Mesendoderm (in vitro differentiated cells): ENCODE results near the gene CHRM2.

Experiments used
- DNase-seq: peaks from one replicate; pipeline ENCODE4 v3.0.0; 2013
- H2AK5ac ChIP-seq: 2 replicates; pipeline ENCODE4 v1.6.1; 2013; ENCODE audit warnings: low read length, inconsistent platforms
- H2BK120ac ChIP-seq: 2 replicates; pipeline ENCODE4 v1.6.1; 2013; ENCODE audit warnings: low read depth, mild to moderate bottlenecking, low read length, moderate library complexity, mixed read lengths
- H2BK15ac ChIP-seq: replicated peaks from 2 replicates; pipeline ENCODE4 v1.6.1; 2013; ENCODE audit warnings: low read depth, mild to moderate bottlenecking, moderate library complexity
- H2BK5ac ChIP-seq: 2 replicates; pipeline ENCODE4 v1.6.1; 2013; ENCODE audit warnings: low read length, inconsistent platforms
- H3K18ac ChIP-seq: 2 replicates; pipeline ENCODE4 v1.6.1; 2013; ENCODE audit warnings: mild to moderate bottlenecking, low read length, mixed read lengths
- H3K23ac ChIP-seq: one replicate; pipeline ENCODE4 v1.6.1; 2013; ENCODE audit warnings: low read length
- H3K27ac ChIP-seq: 2 replicates; pipeline ENCODE4 v1.5.1; 2013; ENCODE audit warnings: low read depth, mild to moderate bottlenecking, inconsistent platforms, low read length, moderate library complexity
- H3K27me3 ChIP-seq: 2 replicates; pipeline ENCODE4 v1.6.1; 2013; ENCODE audit warnings: low read length, control low read depth, mild to moderate bottlenecking, inconsistent platforms; ENCODE audit not compliant: insufficient read depth, poor library complexity
- H3K36me3 ChIP-seq: 2 replicates; pipeline ENCODE4 v1.6.1; 2013; ENCODE audit warnings: low read length, inconsistent platforms; ENCODE audit not compliant: control insufficient read depth, insufficient read depth
- H3K4ac ChIP-seq: one replicate; pipeline ENCODE4 v1.6.1; 2013; ENCODE audit warnings: low read depth, mild to moderate bottlenecking, low read length, moderate library complexity
- H3K4me1 ChIP-seq: 2 replicates; pipeline ENCODE4 v1.6.1; 2013; ENCODE audit warnings: low read depth, low read length, inconsistent platforms; ENCODE audit not compliant: control insufficient read depth
- H3K4me2 ChIP-seq: 2 replicates; pipeline ENCODE4 v1.6.1; 2013; ENCODE audit warnings: low read length
- H3K4me3 ChIP-seq: 2 replicates; pipeline ENCODE4 v1.5.1; 2013; ENCODE audit warnings: mild to moderate bottlenecking, low read length
- H3K56ac ChIP-seq: one replicate; pipeline ENCODE4 v1.6.1; 2013; ENCODE audit warnings: low read length
- H3K79me1 ChIP-seq: 2 replicates; pipeline ENCODE4 v1.6.1; 2013; ENCODE audit warnings: low read length, inconsistent platforms
- H3K79me2 ChIP-seq: 2 replicates; pipeline ENCODE4 v1.6.1; 2013; ENCODE audit warnings: mild to moderate bottlenecking, low read length; ENCODE audit not compliant: control insufficient read depth, insufficient read depth
- H3K9ac ChIP-seq: 2 replicates; pipeline ENCODE4 v1.6.1; 2013; ENCODE audit warnings: low read length, inconsistent platforms
- H4K5ac ChIP-seq: one replicate; pipeline ENCODE4 v1.6.1; 2013; ENCODE audit warnings: low read length
- H4K8ac ChIP-seq: one replicate; pipeline ENCODE4 v1.6.1; 2013; ENCODE audit warnings: low read depth, mild to moderate bottlenecking, control low read depth, low read length, moderate library complexity
- WGBS: extraction: QIAGEN DNeasy Blood & Tissue Kit; methylation state at CpG from one replicate; pipeline ENCODE4 v1.1.7; 2013; ENCODE audit warnings: low lambda C conversion rate, missing lambda C conversion rate; ENCODE audit not compliant: insufficient coverage; ENCODE audit errors: extremely low coverage; 5-methylcytosine and 5-hydroxymethylcytosine counted together

Gene CHRM2

GRCh38 chr7:136923111-136923667 is 54.7 kb downstream of the CHRM2 start:
- Histone ChIP-seq H4K8ac (no peak overlapping the region), H3K23ac (no peak overlapping the region), H3K27me3 (no peaks in the 10 kb centered on the region), H3K18ac (no peak overlapping the region), H3K56ac (no peak overlapping the region), H3K27ac (no peak overlapping the region), H2BK15ac (no peak overlapping the region), H3K4me3 (no peak overlapping the region), H3K36me3 (no peaks in the 10 kb centered on the region), H3K4ac (no peak overlapping the region), H2AK5ac (no peak overlapping the region), H3K9ac (no peak overlapping the region), H4K5ac (no peak overlapping the region), H3K79me1 (no peaks in the 10 kb centered on the region), H3K79me2 (no peaks in the 10 kb centered on the region), H3K4me2 (no peak overlapping the region), H3K4me1 (no peaks in the 10 kb centered on the region), H2BK5ac (no peak overlapping the region), H2BK120ac (no peak overlapping the region)
- no CpG with 5 or more reads among the region's 3 CpGs for WGBS
- DNase-seq = no peak

DNA sequence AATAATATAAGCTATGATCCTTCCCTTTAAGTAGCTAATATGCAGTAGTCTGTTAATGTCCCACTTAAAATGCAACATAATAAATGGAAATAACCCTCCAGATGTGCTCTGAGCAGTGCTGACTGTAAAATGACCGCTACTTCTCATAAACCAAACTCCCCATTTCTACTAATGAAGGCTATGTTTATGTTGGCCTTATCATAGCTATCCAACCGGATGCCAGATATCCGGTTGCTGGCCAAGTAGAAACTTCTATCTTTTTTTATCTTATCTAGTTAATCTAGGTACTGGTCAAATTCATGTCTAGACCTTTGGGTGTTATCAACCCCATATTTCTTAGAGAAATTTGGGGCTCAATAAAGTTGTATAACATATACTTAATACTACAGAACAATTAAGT is 56.6 kb downstream of the CHRM2 start:
- H3K4me1 ChIP-seq = no peaks in the 10 kb centered on the region
- no peak overlapping the region for H2BK15ac ChIP-seq
- H3K4me2 ChIP-seq = no peak overlapping the region
- no peaks in the 10 kb centered on the region for H3K79me2 ChIP-seq
- H3K23ac ChIP-seq = no peak overlapping the region
- no peak overlapping the region for H3K18ac ChIP-seq
- no CpG with 5 or more reads among the region's 3 CpGs for WGBS
- H3K9ac ChIP-seq = no peak overlapping the region
- H3K27me3 ChIP-seq = no peaks in the 10 kb centered on the region
- H2AK5ac ChIP-seq = no peak overlapping the region
- H2BK5ac ChIP-seq = no peak overlapping the region
- H2BK120ac ChIP-seq = no peak overlapping the region
- no peaks in the 10 kb centered on the region for H3K36me3 ChIP-seq
- H3K4me3 ChIP-seq = no peak overlapping the region
- H4K5ac ChIP-seq = no peak overlapping the region
- no peak overlapping the region for H3K27ac ChIP-seq
- no peak overlapping the region for H3K56ac ChIP-seq
- DNase-seq = peak; percentile 29
- H3K4ac ChIP-seq = no peak overlapping the region
- no peaks in the 10 kb centered on the region for H3K79me1 ChIP-seq
- no peak overlapping the region for H4K8ac ChIP-seq

GRCh38 chr7:136925556-136925955 is 57.1 kb downstream of the CHRM2 start:
- Histone ChIP-seq H3K56ac (no peak overlapping the region), H3K27me3 (no peaks in the 10 kb centered on the region), H2AK5ac (no peak overlapping the region), H2BK15ac (no peak overlapping the region), H3K4me2 (no peak overlapping the region), H3K79me1 (no peaks in the 10 kb centered on the region), H3K27ac (peak overlapping the region; percentile 51), H3K4me1 (no peaks in the 10 kb centered on the region), H3K4ac (no peak overlapping the region), H2BK5ac (no peak overlapping the region), H2BK120ac (no peak overlapping the region), H3K18ac (no peak overlapping the region), H3K79me2 (no peaks in the 10 kb centered on the region), H4K8ac (no peak overlapping the region), H4K5ac (no peak overlapping the region), H3K36me3 (no peaks in the 10 kb centered on the region), H3K23ac (no peak overlapping the region), H3K4me3 (no peak overlapping the region), H3K9ac (no peak overlapping the region)
- DNase-seq = peak; percentile 48

- Histone ChIP-seq H3K4me2 (no peak overlapping the region), H3K79me2 (no peaks in the 10 kb centered on the region), H2BK120ac (no peak overlapping the region), H2AK5ac (no peak overlapping the region), H2BK5ac (no peak overlapping the region), H2BK15ac (no peak overlapping the region), H3K27ac (no peak overlapping the region), H3K4ac (no peak overlapping the region), H3K27me3 (no peaks in the 10 kb centered on the region), H3K18ac (no peak overlapping the region), H3K79me1 (no peaks in the 10 kb centered on the region), H3K4me3 (no peak overlapping the region), H3K56ac (no peak overlapping the region), H4K5ac (no peak overlapping the region), H3K36me3 (no peaks in the 10 kb centered on the region), H4K8ac (no peak overlapping the region), H3K23ac (no peak overlapping the region), H3K9ac (no peak overlapping the region), H3K4me1 (no peaks in the 10 kb centered on the region)
- DNase-seq = peak; percentile 7
- WGBS = no CpG with 5 or more reads among the region's 3 CpGs
These were observed 62.9 kb downstream of the CHRM2 start for GRCh38 chr7:136931169-136931867.

DNA sequence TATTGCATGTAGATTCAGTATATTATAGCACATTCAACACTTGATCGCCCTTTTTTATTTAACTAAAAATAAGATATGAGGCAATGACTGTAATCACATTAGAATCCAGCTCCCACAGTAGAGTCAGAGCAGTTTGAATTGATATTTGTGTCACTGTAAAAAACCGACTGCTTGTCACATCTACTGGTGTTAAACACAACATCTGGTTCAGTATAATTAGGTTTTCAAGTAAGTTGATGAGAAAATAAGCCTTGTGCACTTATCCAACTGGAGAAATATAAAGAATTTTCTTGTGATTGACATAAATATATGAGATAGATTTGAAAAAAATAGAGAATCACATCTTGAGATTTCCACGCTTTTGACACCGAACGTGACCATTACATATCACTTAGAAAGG is 69.0 kb downstream of the CHRM2 start:
- H3K9ac ChIP-seq = no peak overlapping the region
- no peak overlapping the region for H2BK5ac ChIP-seq
- no peak overlapping the region for H3K27ac ChIP-seq
- H4K8ac ChIP-seq = no peak overlapping the region
- H2AK5ac ChIP-seq = no peak overlapping the region
- no peak overlapping the region for H3K4ac ChIP-seq
- H3K56ac ChIP-seq = no peak overlapping the region
- no peaks in the 10 kb centered on the region for H3K79me2 ChIP-seq
- WGBS = no CpG with 5 or more reads among the region's 5 CpGs
- H3K4me2 ChIP-seq = no peak overlapping the region
- H3K23ac ChIP-seq = no peak overlapping the region
- H3K27me3 ChIP-seq = no peaks in the 10 kb centered on the region
- H3K4me1 ChIP-seq = no peaks in the 10 kb centered on the region
- H3K36me3 ChIP-seq = no peaks in the 10 kb centered on the region
- no peaks in the 10 kb centered on the region for H3K79me1 ChIP-seq
- DNase-seq = no peak
- H3K18ac ChIP-seq = no peak overlapping the region
- H4K5ac ChIP-seq = no peak overlapping the region
- H2BK120ac ChIP-seq = no peak overlapping the region
- H3K4me3 ChIP-seq = no peak overlapping the region
- no peak overlapping the region for H2BK15ac ChIP-seq

DNA sequence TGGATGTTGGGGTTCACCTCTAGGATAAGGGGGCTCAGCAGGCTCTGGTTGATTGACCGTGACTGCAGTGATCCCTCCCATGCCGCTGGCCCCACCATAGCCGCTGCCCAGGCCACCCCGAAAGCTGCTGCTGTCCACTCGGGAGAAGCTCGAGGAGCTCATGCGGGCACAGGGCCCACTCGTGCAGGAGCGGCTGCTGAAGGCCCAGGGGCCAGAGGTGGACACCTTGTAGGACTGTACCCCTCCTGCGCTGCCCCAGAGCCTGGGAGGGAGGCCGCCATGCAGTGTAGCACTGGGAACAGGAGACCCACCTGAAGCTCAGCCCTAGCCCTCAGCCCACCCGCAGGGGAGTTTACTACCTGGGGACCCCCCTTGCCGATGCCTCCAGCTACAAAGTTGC is 70.0 kb downstream of the CHRM2 start:
- Histone ChIP-seq H3K9ac (no peak overlapping the region), H4K5ac (no peak overlapping the region), H2BK5ac (no peak overlapping the region), H3K23ac (no peak overlapping the region), H3K36me3 (no peaks in the 10 kb centered on the region), H4K8ac (no peak overlapping the region), H2BK15ac (no peak overlapping the region), H3K18ac (no peak overlapping the region), H3K56ac (no peak overlapping the region), H3K4me3 (no peak overlapping the region), H2AK5ac (no peak overlapping the region), H3K27me3 (no peaks in the 10 kb centered on the region), H3K4ac (no peak overlapping the region), H3K27ac (no peak overlapping the region), H2BK120ac (no peak overlapping the region), H3K79me1 (no peaks in the 10 kb centered on the region), H3K4me1 (no peaks in the 10 kb centered on the region), H3K79me2 (no peaks in the 10 kb centered on the region), H3K4me2 (no peak overlapping the region)
- WGBS = no CpG with 5 or more reads among the region's 13 CpGs
- DNase-seq = no peak
